ENCODE results near the gene RPS6KA3. TPM values are rescaled to one million over a fixed set of nuclear protein-coding genes. Genes with fewer than 3 reads are reported as not detected.

The RPS6KA3 gene
- total and polyA plus RNA-seq, 9 of the 15 experiments (the other 6 are each of a cell fraction or from before 2014, with no cell fraction given) = 10.9 to 61.9 (median 37.4) TPM

GRCh38 chrX:20265221-20265725, 1.4 kb downstream of the RPS6KA3 start (continued):
- 0 out of 2 replicates have a peak, but pooled peaks have one; percentile 43 for TF ChIP-seq CBFA2T2 (conservative IDR thresholded peaks at IDR 0.05)
- no peak for TF ChIP-seq RERE (CRISPR knock-in tag; IDR thresholded peaks at IDR 0.05; ENCODE audit: borderline replicate concordance)
- TF ChIP-seq HMBOX1 (IDR thresholded peaks at IDR 0.05) = peak; percentile 86
- TF ChIP-seq CTBP1 (IDR thresholded peaks at IDR 0.05; ENCODE audit: borderline replicate concordance) = peak; percentile 31; the same call in 1 of the 2 replicates
- TF ChIP-seq ATF3 (IDR thresholded peaks at IDR 0.05) = peak; percentile 64
- TF ChIP-seq ATF3 (CRISPR knock-in tag; conservative IDR thresholded peaks at IDR 0.05) = no peak
- 0 out of 2 replicates have a peak, but pooled peaks have one; percentile 19 for TF ChIP-seq ZBTB2 (IDR thresholded peaks at IDR 0.05)
- TF ChIP-seq RBFOX2 (IDR thresholded peaks at IDR 0.05; ENCODE audit: low read depth, low read length) = 0 out of 2 replicates have a peak, but pooled peaks have one; percentile 4
- peak; percentile 72 for TF ChIP-seq DPF2 (IDR thresholded peaks at IDR 0.05)
- no peak for TF ChIP-seq ESRRA (IDR thresholded peaks at IDR 0.05; ENCODE audit: borderline replicate concordance, low read depth)
- peak; percentile 17 for TF ChIP-seq NEUROD1 (IDR thresholded peaks at IDR 0.05; ENCODE audit: borderline replicate concordance, low read depth, low read length, partially characterized antibody)
- TF ChIP-seq, protein P1, sequence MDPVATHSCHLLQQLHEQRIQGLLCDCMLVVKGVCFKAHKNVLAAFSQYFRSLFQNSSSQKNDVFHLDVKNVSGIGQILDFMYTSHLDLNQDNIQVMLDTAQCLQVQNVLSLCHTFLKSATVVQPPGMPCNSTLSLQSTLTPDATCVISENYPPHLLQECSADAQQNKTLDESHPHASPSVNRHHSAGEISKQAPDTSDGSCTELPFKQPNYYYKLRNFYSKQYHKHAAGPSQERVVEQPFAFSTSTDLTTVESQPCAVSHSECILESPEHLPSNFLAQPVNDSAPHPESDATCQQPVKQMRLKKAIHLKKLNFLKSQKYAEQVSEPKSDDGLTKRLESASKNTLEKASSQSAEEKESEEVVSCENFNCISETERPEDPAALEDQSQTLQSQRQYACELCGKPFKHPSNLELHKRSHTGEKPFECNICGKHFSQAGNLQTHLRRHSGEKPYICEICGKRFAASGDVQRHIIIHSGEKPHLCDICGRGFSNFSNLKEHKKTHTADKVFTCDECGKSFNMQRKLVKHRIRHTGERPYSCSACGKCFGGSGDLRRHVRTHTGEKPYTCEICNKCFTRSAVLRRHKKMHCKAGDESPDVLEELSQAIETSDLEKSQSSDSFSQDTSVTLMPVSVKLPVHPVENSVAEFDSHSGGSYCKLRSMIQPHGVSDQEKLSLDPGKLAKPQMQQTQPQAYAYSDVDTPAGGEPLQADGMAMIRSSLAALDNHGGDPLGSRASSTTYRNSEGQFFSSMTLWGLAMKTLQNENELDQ (CRISPR knock-in tag; IDR thresholded peaks at IDR 0.05; ENCODE audit: borderline replicate concordance) = no peak
- peak; percentile 86 for TF ChIP-seq CREM (IDR thresholded peaks at IDR 0.05; ENCODE audit: low read depth)
- no peak for TF ChIP-seq ATF1 (CRISPR knock-in tag; IDR thresholded peaks at IDR 0.05)
- TF ChIP-seq ATF1 (tag; IDR thresholded peaks at IDR 0.05) = peak; percentile 74
- peak; percentile 83 for TF ChIP-seq HMGN3 (IDR thresholded peaks at IDR 0.05; ENCODE audit: borderline replicate concordance, extremely low read depth, insufficient read length, low read depth, low read length)
- TF ChIP-seq NFIX (CRISPR knock-in tag; IDR thresholded peaks at IDR 0.05; ENCODE audit: low read depth) = no peak
- TF ChIP-seq ZNF57 (CRISPR knock-in tag; IDR thresholded peaks at IDR 0.05) = no peak
